Fibroblast of peridontal ligament (primary cell): ENCODE measurements around the gene RCHY1.
A peak's percentile ranks its signal among the peaks of the same experiment; 100 is the strongest.
"Not testable (repeated sequence)": the region's sequence is repeated elsewhere in the genome, so short reads cannot be mapped to it uniquely, and the experiment has no call there.

Source experiments
- DNase-seq: peaks from one replicate; pipeline ENCODE4 v3.0.0-alpha.2; 2010; ENCODE audit errors: extremely low read depth

The RCHY1 gene

GRCh38 chr4:75514131-75514948 is at the start of gene RCHY1, which contains the start of gene THAP6:
TSS of gene RCHY1 (minus strand) at chr4:75514403. CDS start at chr4:75514286, 117 bp downstream.
TSS of gene THAP6 (plus strand) at chr4:75514473. CDS start at chr4:75515453, 980 bp downstream.
- peak; percentile 94 for DNase-seq

DNA sequence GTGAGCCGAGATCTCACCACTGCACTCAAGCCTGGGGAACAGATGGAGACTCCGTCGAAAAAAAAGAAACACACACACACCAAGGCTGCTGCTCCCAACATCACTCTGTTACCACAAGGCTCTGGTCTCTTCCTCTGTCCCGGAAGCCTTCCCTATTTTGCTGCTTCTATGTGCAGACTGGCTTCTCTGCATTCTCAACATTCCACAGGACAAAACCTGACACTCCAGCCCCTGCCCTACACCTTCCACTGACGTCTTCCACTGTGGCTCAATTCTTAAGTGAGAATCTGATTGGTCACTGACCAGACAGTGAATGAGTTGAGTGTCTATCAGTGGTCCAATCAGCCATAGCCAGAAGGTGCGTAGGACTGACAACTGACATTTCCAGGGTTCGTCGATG is 47.6 kb upstream of the RCHY1 start:
- no peak for DNase-seq

- no peak for DNase-seq
Observed at GRCh38 chr4:75557696-75558095, 43.5 kb upstream of the RCHY1 start.

GRCh38 chr4:75555294-75556164 is 41.3 kb upstream of the RCHY1 start, which contains the start of gene ODAPH:
TSS of gene ODAPH (plus strand) at chr4:75556066. CDS start at chr4:75556083, 17 bp downstream.
- DNase-seq: no peak

GRCh38 chr4:75552452-75552851 is 38.2 kb upstream of the RCHY1 start:
- no peak for DNase-seq

DNA sequence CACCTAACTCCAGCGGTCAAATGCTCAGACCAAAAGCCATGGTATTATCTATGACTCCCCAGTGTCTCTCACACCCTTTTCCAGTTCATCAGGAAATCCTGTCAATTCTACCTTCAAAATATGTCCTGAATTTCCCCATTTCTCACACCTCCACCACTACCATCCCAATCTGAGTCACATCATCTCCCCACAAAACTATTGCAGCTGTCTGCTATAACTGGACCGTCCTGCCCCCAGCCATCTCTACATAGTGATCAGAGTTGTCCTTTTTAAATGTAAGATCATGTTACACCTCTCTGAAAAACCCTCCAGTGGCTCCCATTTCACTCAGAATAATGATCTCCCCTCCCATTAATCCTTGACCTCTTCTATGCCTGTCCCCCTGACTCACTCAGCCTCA is 34.8 kb upstream of the RCHY1 start:
- DNase-seq: no peak

GRCh38 chr4:75547647-75548387 is 33.6 kb upstream of the RCHY1 start:
- DNase-seq: no peak

DNA sequence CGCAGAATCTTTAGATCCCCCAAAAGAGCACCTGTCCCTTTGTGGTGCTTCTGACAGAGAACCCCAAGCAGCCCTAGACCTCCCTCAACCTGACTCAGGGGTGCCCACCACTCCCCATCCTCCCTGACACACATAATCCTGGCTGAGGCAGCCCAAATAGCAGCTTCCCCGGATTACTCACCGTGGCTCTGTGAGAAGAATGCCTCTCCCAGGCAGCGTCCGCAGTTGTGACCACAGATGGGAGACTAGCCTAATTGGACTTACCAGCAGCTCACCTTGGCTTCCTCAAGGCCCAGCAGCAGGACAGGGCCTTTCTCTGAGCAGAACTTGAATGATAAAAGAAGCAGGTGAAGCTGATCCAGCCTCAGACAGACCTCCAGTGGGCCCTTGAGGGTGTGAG is 31.3 kb upstream of the RCHY1 start:
- peak; percentile 21 for DNase-seq

DNA sequence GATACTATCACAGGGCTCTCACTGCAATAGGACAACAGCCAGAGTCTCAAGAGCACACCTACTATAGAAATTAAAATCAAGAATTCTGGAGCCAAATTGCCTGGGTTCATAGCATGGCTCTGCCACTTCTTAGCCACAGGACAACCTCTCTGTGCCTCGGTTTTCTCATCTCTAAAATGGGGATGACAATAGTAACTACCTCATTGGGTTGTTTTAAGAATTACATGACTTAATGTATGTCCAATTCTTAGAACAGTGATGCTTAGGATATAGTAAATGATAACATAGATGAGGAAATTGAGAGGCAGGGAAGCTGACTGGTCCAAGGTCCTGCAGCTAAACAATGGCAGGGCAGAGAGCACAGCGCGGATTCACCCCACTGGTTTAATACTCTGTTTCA is 30.7 kb upstream of the RCHY1 start:
- no peak for DNase-seq

DNA sequence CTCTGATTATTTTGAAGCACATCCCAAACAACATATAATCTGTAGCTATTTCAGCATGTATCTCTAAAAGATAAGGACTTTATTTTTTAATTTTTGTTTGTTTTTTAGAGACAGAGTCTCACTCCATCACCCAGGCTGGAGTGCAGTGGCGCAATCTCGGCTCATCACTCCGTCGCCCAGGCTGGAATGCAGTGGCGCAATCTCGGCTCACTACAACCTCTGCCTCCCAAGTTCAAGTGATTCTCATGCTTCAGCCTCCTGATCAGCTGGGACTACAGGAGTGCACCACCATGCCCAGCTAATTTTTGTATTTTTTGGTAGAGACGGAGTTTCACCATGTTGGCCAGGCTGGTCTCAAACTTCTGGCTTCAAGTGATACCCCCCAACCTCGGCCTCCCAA is 30.0 kb upstream of the RCHY1 start:
- DNase-seq: not testable (repeated sequence)

- DNase-seq: peak; percentile 41
Observed at GRCh38 chr4:75542824-75543223, 28.6 kb upstream of the RCHY1 start.

DNA sequence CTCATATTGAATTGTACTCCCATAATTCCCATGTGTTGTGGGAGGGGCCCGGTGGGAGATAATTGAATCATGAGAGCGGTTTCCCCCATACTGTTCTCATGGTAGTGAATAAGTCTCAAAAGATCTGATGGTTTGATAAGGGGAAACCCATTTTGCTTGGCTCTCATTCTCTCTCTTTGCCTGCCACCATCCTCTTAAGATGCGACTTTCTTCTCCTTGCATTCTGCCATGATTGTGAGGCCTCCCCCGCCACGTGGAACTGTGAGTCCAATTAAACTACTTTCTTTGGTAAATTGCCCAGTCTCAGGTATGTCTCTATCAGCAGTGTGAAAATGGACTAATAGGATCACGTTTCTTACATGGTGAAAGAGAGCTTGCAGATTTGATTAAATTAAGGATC is 23.1 kb upstream of the RCHY1 start:
- not testable (repeated sequence) for DNase-seq

GRCh38 chr4:75533926-75534325 is 19.7 kb upstream of the RCHY1 start:
- DNase-seq: not testable (repeated sequence)

GRCh38 chr4:75533339-75533887 is 19.2 kb upstream of the RCHY1 start:
- not testable (repeated sequence) for DNase-seq

DNA sequence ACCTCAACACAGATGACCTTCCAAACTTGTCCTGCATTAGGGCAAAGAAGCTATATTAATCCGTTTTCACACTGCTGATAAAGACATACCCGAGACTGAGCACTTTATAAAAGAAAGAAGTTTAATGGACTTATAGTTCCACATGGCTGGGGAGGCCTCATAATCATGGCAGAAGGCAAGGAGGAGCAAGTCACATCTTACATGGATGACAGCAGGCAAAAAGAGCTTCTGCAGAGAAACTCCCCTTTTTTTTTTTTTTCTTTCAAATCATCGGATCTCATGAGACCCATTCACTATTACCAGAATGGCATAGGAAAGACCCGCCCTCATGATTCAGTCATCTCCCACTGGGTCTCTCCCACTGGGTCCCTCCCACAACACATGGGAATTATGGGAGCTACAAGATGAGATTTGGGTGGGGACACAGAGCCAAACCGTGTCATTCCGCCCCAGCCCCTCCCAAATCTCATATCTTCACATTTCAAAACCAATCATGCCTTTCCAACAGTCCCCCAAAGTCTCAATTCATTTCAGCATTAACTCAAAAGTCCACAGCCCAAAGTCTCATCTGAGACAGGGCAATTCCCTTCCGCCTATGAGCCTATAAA is 17.4 kb upstream of the RCHY1 start:
- not testable (repeated sequence) for DNase-seq

DNA sequence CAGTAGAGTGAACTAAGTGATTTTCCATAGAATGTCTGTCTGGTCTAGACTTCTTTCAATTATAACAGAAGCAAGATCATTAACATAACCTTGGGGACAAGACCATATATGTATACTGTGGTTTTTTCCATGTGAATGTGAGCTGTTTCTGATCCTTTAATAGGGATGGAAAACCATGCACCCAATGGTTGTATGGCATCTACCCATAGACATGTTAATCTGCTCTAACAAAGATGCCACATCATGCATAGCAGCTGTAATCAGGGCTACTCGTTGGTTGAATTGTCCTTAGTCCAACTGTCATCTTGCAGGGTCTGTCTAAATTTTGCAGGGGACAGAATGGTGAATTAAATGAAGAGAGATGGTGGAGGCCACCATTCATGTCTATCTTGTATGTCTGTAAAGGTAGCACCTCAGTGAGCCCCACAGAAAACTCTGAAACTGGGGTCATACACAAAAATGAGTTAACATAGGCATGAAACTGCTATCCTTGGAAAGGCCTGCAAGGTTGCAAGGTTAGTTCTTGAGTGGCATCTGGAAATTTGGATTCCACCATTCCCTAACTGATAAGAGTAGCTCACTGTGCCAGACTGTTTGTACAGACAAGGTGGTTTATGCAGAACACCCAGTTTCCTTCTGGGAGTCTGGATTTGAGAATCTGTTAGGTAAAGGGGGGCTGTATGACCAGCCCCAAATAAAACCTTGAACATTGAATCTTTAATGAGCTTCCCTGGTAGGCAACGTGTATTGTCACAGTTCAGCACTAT is 16.5 kb upstream of the RCHY1 start:
- no peak for DNase-seq

DNA sequence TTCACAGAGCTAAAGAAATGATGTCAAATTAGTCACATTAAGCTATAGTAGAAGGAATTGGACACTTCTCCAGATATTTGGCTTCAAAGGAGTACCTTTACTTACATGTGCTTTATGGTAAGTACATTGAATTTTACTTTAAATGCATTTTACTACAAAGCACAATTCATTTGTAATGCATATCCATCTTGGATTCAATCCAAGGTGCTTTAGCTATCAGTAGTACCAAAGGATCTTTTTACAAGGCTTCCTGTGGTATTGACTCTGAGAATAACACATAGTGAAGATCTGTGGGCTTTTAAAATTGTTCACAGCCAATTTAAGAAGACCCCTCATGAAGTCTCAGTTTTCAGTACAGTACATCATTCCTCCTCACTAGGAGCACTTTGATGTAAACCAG is 13.3 kb upstream of the RCHY1 start:
- DNase-seq: no peak

- DNase-seq: no peak
Observed at GRCh38 chr4:75525910-75526309, 11.7 kb upstream of the RCHY1 start.

- no peak for DNase-seq
Observed at GRCh38 chr4:75525086-75525485, 10.9 kb upstream of the RCHY1 start.

DNA sequence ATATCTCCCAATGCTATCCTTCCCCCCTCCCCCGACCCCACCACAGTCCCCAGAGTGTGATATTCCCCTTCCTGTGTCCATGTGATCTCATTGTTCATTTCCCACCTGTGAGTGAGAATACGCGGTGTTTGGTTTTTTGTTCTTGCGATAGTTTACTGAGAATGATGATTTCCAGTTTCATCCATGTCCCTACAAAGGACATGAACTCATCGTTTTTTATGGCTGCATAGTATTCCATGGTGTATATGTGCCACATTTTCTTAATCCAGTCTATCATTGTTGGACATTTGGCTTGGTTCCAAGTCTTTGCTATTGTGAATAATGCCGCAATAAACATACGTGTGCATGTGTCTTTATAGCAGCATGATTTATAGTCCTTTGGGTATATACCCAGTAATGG is 5.2 kb upstream of the RCHY1 start:
- not testable (repeated sequence) for DNase-seq
